Esophagus squamous epithelium (tissue), 5 donors: ENCODE measurements around the gene TECPR2. TPM values are rescaled to one million over a fixed set of nuclear protein-coding genes. Genes with fewer than 3 reads are reported as not detected.

Experiments
- DNase-seq: peaks from one replicate; lab custom pipeline; 2025; lab: John Stamatoyannopoulos, UW
- H3K27ac ChIP-seq, 4 donors: fragments of 200-600 bp; sonication (generic); one replicate each; pipeline ENCODE4 v1.5.1; 2016 to 2019; ENCODE audit warnings: mild to moderate bottlenecking in 1 of 4
- H3K27me3 ChIP-seq, 4 donors: fragments of 200-600 bp; sonication (generic); 1 replicate in 3 of 4; 2 replicates in 1 of 4; pipeline versions ENCODE4 v1.5.1 to v1.6.0; 2017 to 2021; ENCODE audit warnings: antibody characterized with exemption in 1 of 4
- H3K36me3 ChIP-seq, 3 donors: fragments of 200-600 bp; sonication (generic); one replicate each; pipeline ENCODE4 v1.5.1; 2016 to 2019
- H3K4me1 ChIP-seq, 3 donors: fragments of 200-600 bp; sonication (generic); one replicate each; pipeline ENCODE4 v1.5.1; 2017 to 2019
- H3K4me3 ChIP-seq, 4 donors: fragments of 200-600 bp; sonication (generic); 1 replicate in 3 of 4; 2 replicates in 1 of 4; pipeline ENCODE4 v1.5.1; 2016 to 2019; ENCODE audit warnings: mild to moderate bottlenecking in 2 of 4, moderate library complexity in 1 of 4
- H3K9me3 ChIP-seq, 3 donors: fragments of 200-600 bp; sonication (generic); one replicate each; pipeline ENCODE4 v1.5.1; 2016 to 2019
- POLR2A ChIP-seq, 4 donors: fragments of 450-650 bp; IDR thresholded peaks; one replicate each; pipeline ENCODE4 v1.6.1; 2017; ENCODE audit warnings: antibody characterized with exemption in 4 of 4, mild to moderate bottlenecking in 4 of 4, moderate library complexity in 3 of 4
- WGBS, 2 donors: methylation state at CpG; one replicate each; pipeline ENCODE4 v1.1.5; 2018; 5-methylcytosine and 5-hydroxymethylcytosine counted together
- intact Hi-C: fragments of 100-400 bp; cut with DNase I; formaldehyde crosslinking; loops from one replicate; pipeline ENCODE4 v1.15.0; 2022
- total RNA-seq, 4 donors: library from RNA; depleted of rRNA; stranded (reverse); fragments of >200 nt; gene quantifications; one replicate each; pipeline ENCODE4 v1.1.0, GENCODE V29; 2016
- TF ChIP-seq, protein P1 (sequence below), 6 experiments: fragments of 450-650 bp in 4 of 6; fragments of 200-600 bp in 2 of 6; sonication (generic) in 2 of 6; IDR thresholded peaks; one replicate each; pipeline ENCODE4 v1.5.1; 2016 to 2019; ENCODE audit warnings: antibody characterized with exemption in 6 of 6, mild to moderate bottlenecking in 4 of 6, moderate library complexity in 4 of 6
- donor health status: DM: yes; HTN: yes; CAD: no.

Gene TECPR2
- total RNA-seq, 4 donors from 2014 or later: 5.4 to 18.1 (median 12.9) TPM

DNA sequence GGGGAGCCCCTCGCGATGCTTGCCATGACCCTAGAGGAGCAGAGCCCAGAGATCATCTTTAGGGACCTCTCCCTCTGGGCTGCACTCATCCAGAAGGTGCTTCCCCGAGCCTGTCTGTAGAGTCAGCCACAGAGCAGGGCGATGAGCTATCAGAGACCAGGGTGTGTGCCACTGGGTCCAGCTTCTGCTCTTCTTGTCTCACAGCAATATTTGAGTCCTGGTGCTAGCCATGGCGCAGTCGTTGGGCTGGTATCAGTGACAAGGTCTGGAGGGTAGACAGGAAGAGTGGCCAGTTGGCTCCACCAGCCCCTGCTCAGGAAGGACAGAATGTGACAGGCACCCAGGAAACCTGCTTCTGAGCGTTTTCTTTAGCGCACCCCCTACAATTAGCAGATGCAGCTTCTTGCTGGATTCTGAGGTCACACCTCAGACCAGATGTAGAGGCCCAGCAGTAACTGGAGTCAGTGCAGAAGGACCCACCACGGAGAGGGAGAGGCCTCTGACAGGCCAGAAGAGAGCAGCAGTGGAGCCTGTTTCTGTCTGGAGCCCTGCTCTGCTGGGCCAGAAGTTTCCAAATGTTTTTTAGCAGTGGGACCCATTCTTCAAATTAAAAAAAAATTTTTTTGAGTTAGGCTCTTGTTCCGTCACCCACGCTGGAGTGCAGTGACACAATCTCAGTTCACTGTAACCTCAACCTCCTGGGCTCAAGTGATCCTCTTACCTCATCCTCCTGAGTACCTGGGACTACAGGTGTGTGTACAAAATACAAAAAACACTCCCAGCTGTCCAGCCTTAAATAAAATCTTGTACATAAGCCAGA is 123.2 kb downstream of the TECPR2 start:
- intact Hi-C loops: no loop called here
- TF ChIP-seq, protein P1, sequence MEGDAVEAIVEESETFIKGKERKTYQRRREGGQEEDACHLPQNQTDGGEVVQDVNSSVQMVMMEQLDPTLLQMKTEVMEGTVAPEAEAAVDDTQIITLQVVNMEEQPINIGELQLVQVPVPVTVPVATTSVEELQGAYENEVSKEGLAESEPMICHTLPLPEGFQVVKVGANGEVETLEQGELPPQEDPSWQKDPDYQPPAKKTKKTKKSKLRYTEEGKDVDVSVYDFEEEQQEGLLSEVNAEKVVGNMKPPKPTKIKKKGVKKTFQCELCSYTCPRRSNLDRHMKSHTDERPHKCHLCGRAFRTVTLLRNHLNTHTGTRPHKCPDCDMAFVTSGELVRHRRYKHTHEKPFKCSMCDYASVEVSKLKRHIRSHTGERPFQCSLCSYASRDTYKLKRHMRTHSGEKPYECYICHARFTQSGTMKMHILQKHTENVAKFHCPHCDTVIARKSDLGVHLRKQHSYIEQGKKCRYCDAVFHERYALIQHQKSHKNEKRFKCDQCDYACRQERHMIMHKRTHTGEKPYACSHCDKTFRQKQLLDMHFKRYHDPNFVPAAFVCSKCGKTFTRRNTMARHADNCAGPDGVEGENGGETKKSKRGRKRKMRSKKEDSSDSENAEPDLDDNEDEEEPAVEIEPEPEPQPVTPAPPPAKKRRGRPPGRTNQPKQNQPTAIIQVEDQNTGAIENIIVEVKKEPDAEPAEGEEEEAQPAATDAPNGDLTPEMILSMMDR (IDR thresholded peaks at IDR 0.05): no peak
- no peak for TF ChIP-seq POLR2A (IDR thresholded peaks at IDR 0.05)
- H3K9me3 ChIP-seq: no peaks in the 10 kb centered on the region
- H3K36me3 ChIP-seq: no peaks in the 10 kb centered on the region
- H3K4me1 ChIP-seq: peaks cover 0 to 13% (median 0%) of the 10 kb centered on the region in 3 donors
- no peaks in the 10 kb centered on the region for H3K27me3 ChIP-seq
- 81 to 99% methylated on average over 7 of the region's 11 CpGs for WGBS, 2 donors
- H3K27ac ChIP-seq: no peak overlapping the region
- no peak overlapping the region for H3K4me3 ChIP-seq
- DNase-seq: no peak

DNA sequence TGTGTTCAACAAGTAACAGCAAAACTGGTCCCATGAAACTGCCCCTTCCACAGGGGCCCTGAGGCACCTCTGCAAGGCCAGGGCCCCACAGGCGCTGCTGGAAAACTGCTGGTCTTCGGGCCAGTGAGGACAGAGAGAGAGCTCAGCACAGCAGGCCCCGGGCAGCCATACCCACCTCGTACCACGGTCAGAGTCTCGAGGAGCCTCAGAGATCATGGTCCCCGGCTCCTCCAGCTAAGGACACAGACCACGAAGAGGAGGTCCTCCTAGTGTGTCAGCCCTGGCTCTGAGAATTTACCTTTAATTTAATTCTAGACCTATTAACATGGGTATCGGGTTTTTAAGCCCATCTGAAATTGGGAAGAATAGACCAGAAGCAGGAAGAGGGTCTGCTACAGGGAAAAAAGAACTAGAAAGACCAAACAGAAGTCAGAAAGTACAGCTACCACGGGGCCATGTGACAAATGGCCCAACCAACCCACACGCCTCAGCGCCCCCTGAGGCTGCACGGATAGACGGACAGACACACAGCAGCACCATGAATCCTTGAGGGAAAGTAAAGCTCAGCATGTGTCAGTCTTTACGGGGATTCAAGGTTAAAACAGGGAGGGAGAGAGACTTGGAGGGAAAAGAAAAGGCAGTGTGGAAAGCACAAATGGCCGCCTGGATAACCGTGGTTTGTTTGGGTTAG is 123.9 kb downstream of the TECPR2 start:
- Histone ChIP-seq H3K27me3 (no peaks in the 10 kb centered on the region), H3K4me3 (no peak overlapping the region), H3K4me1 (peaks cover 0 to 17% (median 0%) of the 10 kb centered on the region in 3 donors), H3K36me3 (no peaks in the 10 kb centered on the region), H3K27ac (no peak overlapping the region), H3K9me3 (no peaks in the 10 kb centered on the region)
- WGBS, 2 donors: 71 to 83% methylated on average over 12 to 13 of the region's 17 CpGs
- no peak for TF ChIP-seq POLR2A (IDR thresholded peaks at IDR 0.05)
- TF ChIP-seq, protein P1 (IDR thresholded peaks at IDR 0.05): no peak
- intact Hi-C loops: no loop called here
- DNase-seq: no peak

DNA sequence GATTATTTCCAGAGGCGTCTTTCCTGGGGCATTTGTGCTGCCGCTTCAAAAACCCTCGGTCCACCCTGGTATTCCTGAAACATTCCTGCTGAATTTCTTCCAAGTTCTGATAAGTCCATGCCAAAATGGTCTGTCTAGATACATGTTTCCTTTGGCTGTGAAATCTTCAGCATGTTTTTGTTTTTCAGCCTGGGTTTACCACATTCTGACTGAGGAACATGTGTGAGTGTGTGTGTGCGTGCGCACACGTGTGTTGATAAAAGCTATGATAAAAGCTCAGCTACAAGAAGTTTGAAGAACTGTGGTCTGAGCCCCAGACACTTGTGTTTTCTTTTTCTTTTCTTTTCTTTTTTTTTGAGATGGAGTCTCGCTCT is 124.5 kb downstream of the TECPR2 start:
- 69 to 81% methylated on average over 7 of the region's 7 CpGs for WGBS, 2 donors
- Histone ChIP-seq H3K36me3 (no peaks in the 10 kb centered on the region), H3K4me1 (peaks cover 0 to 14% (median 0%) of the 10 kb centered on the region in 3 donors), H3K27me3 (no peaks in the 10 kb centered on the region), H3K27ac (no peak overlapping the region), H3K9me3 (no peaks in the 10 kb centered on the region), H3K4me3 (no peak overlapping the region)
- no peak for DNase-seq
- TF ChIP-seq, protein P1 (IDR thresholded peaks at IDR 0.05): no peak
- TF ChIP-seq POLR2A (IDR thresholded peaks at IDR 0.05): no peak
- intact Hi-C loops: no loop called here

DNA sequence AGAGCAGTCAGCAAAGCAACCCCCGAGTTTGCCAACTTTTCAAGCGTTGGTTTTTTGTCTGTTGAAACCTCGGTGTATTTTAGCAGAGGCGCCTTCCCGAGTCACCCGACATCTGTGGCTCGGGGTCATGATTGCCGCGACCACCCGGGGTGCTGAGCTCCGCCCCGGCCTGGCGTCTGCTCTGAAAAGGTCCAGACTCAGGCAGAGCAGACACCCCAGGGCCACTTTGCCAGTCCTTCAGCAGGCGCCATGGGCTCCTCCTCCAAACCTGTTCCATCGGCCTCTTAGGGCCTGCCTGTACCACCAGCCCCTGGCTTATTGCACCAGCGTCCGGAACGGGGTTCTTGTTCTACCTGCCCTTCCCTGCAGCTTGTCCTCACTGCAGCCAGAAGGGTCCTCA is 127.7 kb downstream of the TECPR2 start:
- WGBS, 2 donors: 86 to 96% methylated on average over 11 to 12 of the region's 18 CpGs
- no peak for DNase-seq
- H3K27me3 ChIP-seq: no peaks in the 10 kb centered on the region
- no peak overlapping the region for H3K4me3 ChIP-seq
- TF ChIP-seq, protein P1 (IDR thresholded peaks at IDR 0.05): no peak
- TF ChIP-seq POLR2A (IDR thresholded peaks at IDR 0.05): no peak
- H3K36me3 ChIP-seq: peaks cover 0 to 4% (median 0%) of the 10 kb centered on the region in 3 donors
- H3K27ac ChIP-seq: no peak overlapping the region
- peaks cover 0 to 14% (median 0%) of the 10 kb centered on the region in 3 donors for H3K4me1 ChIP-seq
- H3K9me3 ChIP-seq: no peaks in the 10 kb centered on the region
- intact Hi-C loops: no loop called here

DNA sequence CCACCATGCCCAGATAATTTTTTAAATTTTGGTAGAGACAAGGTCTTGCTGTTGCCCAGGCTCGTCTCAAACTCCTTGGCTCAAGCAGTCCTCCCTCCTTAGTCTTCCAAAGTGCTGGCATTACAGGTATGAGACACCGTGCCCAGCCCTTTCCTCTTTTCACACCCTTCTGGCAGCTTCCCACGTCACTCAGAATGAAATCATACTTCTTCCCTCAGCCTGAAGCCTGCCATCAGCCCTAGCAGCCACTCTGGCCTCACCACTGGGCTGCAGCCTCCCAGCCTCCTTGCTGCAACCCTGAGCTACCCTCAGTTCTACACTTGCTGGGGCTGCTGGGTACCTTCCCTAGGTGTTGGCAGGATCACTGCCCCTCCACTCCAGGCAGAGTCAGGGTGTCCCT is 128.6 kb downstream of the TECPR2 start:
- intact Hi-C loops: no loop called here
- Histone ChIP-seq H3K36me3 (peaks cover 0 to 7% (median 0%) of the 10 kb centered on the region in 3 donors), H3K27me3 (no peaks in the 10 kb centered on the region), H3K9me3 (no peaks in the 10 kb centered on the region), H3K4me1 (peaks cover 0 to 14% (median 0%) of the 10 kb centered on the region in 3 donors), H3K27ac (no peak overlapping the region), H3K4me3 (no peak overlapping the region)
- TF ChIP-seq, protein P1 (IDR thresholded peaks at IDR 0.05): no peak
- TF ChIP-seq POLR2A (IDR thresholded peaks at IDR 0.05): no peak
- DNase-seq: no peak
- 50 to 53% methylated on average over 3 of the region's 3 CpGs for WGBS, 2 donors
